Ureter (tissue), 1 donor: ENCODE results near the gene DBET. TPM values are rescaled to one million over a fixed set of nuclear protein-coding genes. Genes with fewer than 3 reads are reported as not detected.

Experiments
- total RNA-seq: library from RNA; stranded (reverse); gene quantifications from one replicate; pipeline ENCODE4 v1.2.4, GENCODE V29; 2023
- donor health status: DM: yes; HTN: yes; CAD: no.

The DBET gene
- total RNA-seq, 1 donor from 2014 or later, result 0.26 TPM

Other genes starting within 250 kb of the DBET start
- gene FRG1, start 123.6 kb upstream of the DBET start, total RNA-seq, result 40.1 TPM
- not detected for gene FRG2, start 37.2 kb upstream of the DBET start, total RNA-seq
- 0.29 TPM for gene DUX4, start 109.3 kb downstream of the DBET start, total RNA-seq